GM12865 (cell line): ENCODE results near the gene SYCP2L.
A peak's percentile ranks its signal among the peaks of the same experiment; 100 is the strongest.

Source experiments
- DNase-seq: peaks from one replicate; pipeline ENCODE4 v3.0.0; 2010; ENCODE audit warnings: low read depth
- H3K4me3 ChIP-seq: 2 replicates; pipeline ENCODE4 v1.5.1; 2011; ENCODE audit warnings: mild to moderate bottlenecking, low read depth, low read length, control low read depth
- CTCF ChIP-seq: IDR thresholded peaks from 2 replicates; pipeline ENCODE4 v1.5.1; 2011; ENCODE audit warnings: low read length, control low read depth, low read depth, inconsistent platforms; ENCODE audit not compliant: insufficient read depth; ENCODE audit errors: missing control alignments

Gene SYCP2L

GRCh38 chr6:10886691-10887502, at the start of gene SYCP2L:
Gene SYCP2L (plus strand): TSS chr6:10887052. CDS start chr6:10887127, 75 bp downstream.
- DNase-seq, result peak; percentile 14
- no peak for TF ChIP-seq CTCF

GRCh38 chr6:10837622-10837994, 49.2 kb upstream of the SYCP2L start:
- peak overlapping the region; percentile 58 for H3K4me3 ChIP-seq
- peak; percentile 13 for DNase-seq
- TF ChIP-seq CTCF, result no peak

More at GRCh38 chr6:10886691-10887502, at the start of gene SYCP2L:
- no peak within 1 kb of the TSS for H3K4me3 ChIP-seq

GRCh38 chr6:10837995-10838793, 48.7 kb upstream of the SYCP2L start, which contains the start of gene MAK:
Gene MAK (minus strand): TSS chr6:10838539. CDS start chr6:10830648, 7,891 bp downstream.
- peak; percentile 91 for DNase-seq
- peak within 1 kb of the TSS; percentile 58 for H3K4me3 ChIP-seq
- TF ChIP-seq CTCF, result no peak

- TF ChIP-seq CTCF, result no peak
- DNase-seq, result peak; percentile 85
- peak overlapping the region; percentile 58 for H3K4me3 ChIP-seq
Observed at GRCh38 chr6:10838794-10839333, 48.0 kb upstream of the SYCP2L start.

- no peak overlapping the region for H3K4me3 ChIP-seq
- DNase-seq, result no peak
- no peak for TF ChIP-seq CTCF
Observed at GRCh38 chr6:10843554-10843953, 43.3 kb upstream of the SYCP2L start.

GRCh38 chr6:10847684-10848083, 39.2 kb upstream of the SYCP2L start:
- no peak overlapping the region for H3K4me3 ChIP-seq
- TF ChIP-seq CTCF, result peak; percentile 6
- DNase-seq, result no peak
